ENCODE results near the gene AIFM3.

AIFM3 gene, protein sequence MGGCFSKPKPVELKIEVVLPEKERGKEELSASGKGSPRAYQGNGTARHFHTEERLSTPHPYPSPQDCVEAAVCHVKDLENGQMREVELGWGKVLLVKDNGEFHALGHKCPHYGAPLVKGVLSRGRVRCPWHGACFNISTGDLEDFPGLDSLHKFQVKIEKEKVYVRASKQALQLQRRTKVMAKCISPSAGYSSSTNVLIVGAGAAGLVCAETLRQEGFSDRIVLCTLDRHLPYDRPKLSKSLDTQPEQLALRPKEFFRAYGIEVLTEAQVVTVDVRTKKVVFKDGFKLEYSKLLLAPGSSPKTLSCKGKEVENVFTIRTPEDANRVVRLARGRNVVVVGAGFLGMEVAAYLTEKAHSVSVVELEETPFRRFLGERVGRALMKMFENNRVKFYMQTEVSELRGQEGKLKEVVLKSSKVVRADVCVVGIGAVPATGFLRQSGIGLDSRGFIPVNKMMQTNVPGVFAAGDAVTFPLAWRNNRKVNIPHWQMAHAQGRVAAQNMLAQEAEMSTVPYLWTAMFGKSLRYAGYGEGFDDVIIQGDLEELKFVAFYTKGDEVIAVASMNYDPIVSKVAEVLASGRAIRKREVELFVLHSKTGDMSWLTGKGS

GRCh38 chr22:20966883-20967696 lies at the start of gene AIFM3:
Gene AIFM3 (plus strand): TSS chr22:20967255. CDS start chr22:20967945, 690 bp downstream.
- ATAC-seq = no peak
- TF ChIP-seq PATZ1 (CRISPR knock-in tag; IDR thresholded peaks at IDR 0.05; ENCODE audit: borderline replicate concordance) (no peak), ISL1 (CRISPR knock-in tag; IDR thresholded peaks at IDR 0.05) (no peak), RARB (CRISPR knock-in tag; IDR thresholded peaks at IDR 0.05) (no peak), BACH2 (CRISPR knock-in tag; IDR thresholded peaks at IDR 0.05; ENCODE audit: borderline replicate concordance) (no peak), ZNF8 (CRISPR knock-in tag; IDR thresholded peaks at IDR 0.05) (no peak)

GRCh38 chr22:20918663-20919218 lies 48.3 kb upstream of the AIFM3 start:
- TF ChIP-seq ZNF8 (CRISPR knock-in tag; IDR thresholded peaks at IDR 0.05) (no peak), ZFP3 (CRISPR knock-in tag; IDR thresholded peaks at IDR 0.05) (no peak), ISL1 (CRISPR knock-in tag; IDR thresholded peaks at IDR 0.05) (no peak), GLIS3 (CRISPR knock-in tag; IDR thresholded peaks at IDR 0.05) (no peak), RARB (CRISPR knock-in tag; IDR thresholded peaks at IDR 0.05) (no peak), SNAI2 (CRISPR knock-in tag; IDR thresholded peaks at IDR 0.05) (no peak), ZNF70 (CRISPR knock-in tag; IDR thresholded peaks at IDR 0.05) (no peak), OSR1 (CRISPR knock-in tag; IDR thresholded peaks at IDR 0.05) (no peak)
- TF ChIP-seq, protein P1, sequence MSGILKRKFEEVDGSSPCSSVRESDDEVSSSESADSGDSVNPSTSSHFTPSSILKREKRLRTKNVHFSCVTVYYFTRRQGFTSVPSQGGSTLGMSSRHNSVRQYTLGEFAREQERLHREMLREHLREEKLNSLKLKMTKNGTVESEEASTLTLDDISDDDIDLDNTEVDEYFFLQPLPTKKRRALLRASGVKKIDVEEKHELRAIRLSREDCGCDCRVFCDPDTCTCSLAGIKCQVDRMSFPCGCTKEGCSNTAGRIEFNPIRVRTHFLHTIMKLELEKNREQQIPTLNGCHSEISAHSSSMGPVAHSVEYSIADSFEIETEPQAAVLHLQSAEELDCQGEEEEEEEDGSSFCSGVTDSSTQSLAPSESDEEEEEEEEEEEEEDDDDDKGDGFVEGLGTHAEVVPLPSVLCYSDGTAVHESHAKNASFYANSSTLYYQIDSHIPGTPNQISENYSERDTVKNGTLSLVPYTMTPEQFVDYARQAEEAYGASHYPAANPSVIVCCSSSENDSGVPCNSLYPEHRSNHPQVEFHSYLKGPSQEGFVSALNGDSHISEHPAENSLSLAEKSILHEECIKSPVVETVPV (CRISPR knock-in tag; IDR thresholded peaks at IDR 0.05) = no peak
- TF ChIP-seq, protein P2, sequence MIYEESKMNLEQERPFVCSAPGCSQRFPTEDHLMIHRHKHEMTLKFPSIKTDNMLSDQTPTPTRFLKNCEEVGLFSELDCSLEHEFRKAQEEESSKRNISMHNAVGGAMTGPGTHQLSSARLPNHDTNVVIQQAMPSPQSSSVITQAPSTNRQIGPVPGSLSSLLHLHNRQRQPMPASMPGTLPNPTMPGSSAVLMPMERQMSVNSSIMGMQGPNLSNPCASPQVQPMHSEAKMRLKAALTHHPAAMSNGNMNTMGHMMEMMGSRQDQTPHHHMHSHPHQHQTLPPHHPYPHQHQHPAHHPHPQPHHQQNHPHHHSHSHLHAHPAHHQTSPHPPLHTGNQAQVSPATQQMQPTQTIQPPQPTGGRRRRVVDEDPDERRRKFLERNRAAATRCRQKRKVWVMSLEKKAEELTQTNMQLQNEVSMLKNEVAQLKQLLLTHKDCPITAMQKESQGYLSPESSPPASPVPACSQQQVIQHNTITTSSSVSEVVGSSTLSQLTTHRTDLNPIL (CRISPR knock-in tag; IDR thresholded peaks at IDR 0.05; ENCODE audit: low read depth) = no peak
- ATAC-seq = no peak

DNA sequence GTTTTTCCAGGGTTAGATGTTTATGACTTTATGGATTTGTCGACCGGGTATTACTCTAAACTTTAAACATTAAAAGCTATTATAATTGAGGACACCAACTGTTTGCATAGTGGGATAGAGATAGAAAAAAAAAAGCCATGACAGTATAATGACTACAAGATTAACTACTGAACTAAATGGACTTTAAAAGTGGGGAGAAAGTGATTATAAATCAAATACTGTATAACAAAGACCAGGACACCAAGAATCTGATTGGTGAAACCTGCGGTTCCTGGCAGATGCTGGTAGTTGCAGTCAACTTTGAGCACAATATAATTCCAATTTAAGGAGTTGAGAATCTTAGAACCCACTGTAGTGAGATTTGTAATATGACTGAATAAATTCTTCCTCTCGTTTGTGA lies 47.3 kb upstream of the AIFM3 start:
- TF ChIP-seq, protein P2 (CRISPR knock-in tag; IDR thresholded peaks at IDR 0.05; ENCODE audit: low read depth) = no peak
- TF ChIP-seq ISL1 (CRISPR knock-in tag; IDR thresholded peaks at IDR 0.05) = 0 out of 2 replicates have a peak, but pooled peaks have one; percentile 28
- ATAC-seq = no peak

GRCh38 chr22:20920881-20921203 lies 46.2 kb upstream of the AIFM3 start:
- no peak for ATAC-seq
- TF ChIP-seq RARB (CRISPR knock-in tag; IDR thresholded peaks at IDR 0.05) (no peak), PPARA (CRISPR knock-in tag; IDR thresholded peaks at IDR 0.05; ENCODE audit: borderline replicate concordance) (no peak), BACH2 (CRISPR knock-in tag; IDR thresholded peaks at IDR 0.05; ENCODE audit: borderline replicate concordance) (no peak), ZNF8 (CRISPR knock-in tag; IDR thresholded peaks at IDR 0.05) (no peak), ZNF565 (CRISPR knock-in tag; conservative IDR thresholded peaks at IDR 0.05; ENCODE audit: low read depth) (no peak), ZNF70 (CRISPR knock-in tag; IDR thresholded peaks at IDR 0.05) (no peak), ISL1 (CRISPR knock-in tag; IDR thresholded peaks at IDR 0.05) (no peak), ZC3H10 (CRISPR knock-in tag; IDR thresholded peaks at IDR 0.05) (no peak), ARNTL (CRISPR knock-in tag; IDR thresholded peaks at IDR 0.05; ENCODE audit: borderline replicate concordance, low read depth) (no peak), ZFP3 (CRISPR knock-in tag; IDR thresholded peaks at IDR 0.05) (no peak), TSHZ2 (CRISPR knock-in tag; IDR thresholded peaks at IDR 0.05) (no peak)
- TF ChIP-seq, protein P3, sequence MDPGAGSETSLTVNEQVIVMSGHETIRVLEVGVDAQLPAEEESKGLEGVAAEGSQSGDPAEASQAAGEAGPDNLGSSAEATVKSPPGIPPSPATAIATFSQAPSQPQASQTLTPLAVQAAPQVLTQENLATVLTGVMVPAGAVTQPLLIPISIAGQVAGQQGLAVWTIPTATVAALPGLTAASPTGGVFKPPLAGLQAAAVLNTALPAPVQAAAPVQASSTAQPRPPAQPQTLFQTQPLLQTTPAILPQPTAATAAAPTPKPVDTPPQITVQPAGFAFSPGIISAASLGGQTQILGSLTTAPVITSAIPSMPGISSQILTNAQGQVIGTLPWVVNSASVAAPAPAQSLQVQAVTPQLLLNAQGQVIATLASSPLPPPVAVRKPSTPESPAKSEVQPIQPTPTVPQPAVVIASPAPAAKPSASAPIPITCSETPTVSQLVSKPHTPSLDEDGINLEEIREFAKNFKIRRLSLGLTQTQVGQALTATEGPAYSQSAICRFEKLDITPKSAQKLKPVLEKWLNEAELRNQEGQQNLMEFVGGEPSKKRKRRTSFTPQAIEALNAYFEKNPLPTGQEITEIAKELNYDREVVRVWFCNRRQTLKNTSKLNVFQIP (CRISPR knock-in tag; IDR thresholded peaks at IDR 0.05; ENCODE audit: borderline replicate concordance, low read depth) = no peak
- TF ChIP-seq, protein P2 (CRISPR knock-in tag; IDR thresholded peaks at IDR 0.05; ENCODE audit: low read depth) = no peak

All from SK-N-SH treated with all-trans-retinoic acid at 6 μM for 48 hours (cell line).